WTC11 (cell line): Measurements from ENCODE around the gene TSEN15. TPM values are rescaled to one million over a fixed set of nuclear protein-coding genes. Genes with fewer than 3 reads are reported as not detected.

Experiments used
- ATAC-seq: fragments of 200-7000 bp; cut with Tn5 transposase; 2 replicates; pipeline ENCODE4 v1.10.0; 2021; ENCODE audit warnings: mild to moderate bottlenecking, moderate library complexity
- CTCF ChIA-PET: fragments of 300-600 bp; sonication (Branson Sonifier 250); formaldehyde crosslinking; loops from one replicate; lab custom pipeline; 2021; ENCODE audit warnings: antibody characterized with exemption; lab: Charles Lee
- POLR2A ChIA-PET: fragments of 350-600 bp; sonication (Branson Sonifier 250); formaldehyde crosslinking; loops from one replicate; lab custom pipeline; 2021; ENCODE audit warnings: antibody characterized with exemption; lab: Charles Lee
- DNase-seq: peaks from one replicate; pipeline ENCODE4 v3.0.0; 2021; ENCODE audit warnings: low spot score
- H3K27ac Mint-ChIP-seq: 2 replicates; pipeline ENCODE4 v1.8.0; 2021; ENCODE audit warnings: mixed read lengths
- H3K27me3 Mint-ChIP-seq: 2 replicates; pipeline ENCODE4 v1.8.0; 2021; ENCODE audit warnings: low read depth, mild to moderate bottlenecking, moderate library complexity, mixed read lengths
- H3K36me3 Mint-ChIP-seq: 2 replicates; pipeline ENCODE4 v1.8.0; 2021; ENCODE audit warnings: mixed read lengths
- H3K4me1 Mint-ChIP-seq: 2 replicates; pipeline ENCODE4 v1.8.0; 2022; ENCODE audit warnings: mixed read lengths
- H3K4me3 Mint-ChIP-seq: 2 replicates; pipeline ENCODE4 v1.8.0; 2021; ENCODE audit warnings: mild to moderate bottlenecking, moderate library complexity, mixed read lengths
- H3K9me3 Mint-ChIP-seq: 2 replicates; pipeline ENCODE4 v1.8.0; 2021; ENCODE audit warnings: mixed read lengths
- AFF4 ChIP-seq: sonication (generic); formaldehyde crosslinking; IDR thresholded peaks from 2 replicates; pipeline ENCODE4 v1.8.1; 2023; ENCODE audit warnings: mild to moderate bottlenecking, missing genetic modification reagents, borderline replicate concordance
- E2F4 ChIP-seq: sonication (generic); formaldehyde crosslinking; IDR thresholded peaks from 2 replicates; pipeline ENCODE4 v1.8.1; 2022; ENCODE audit warnings: low read depth, mild to moderate bottlenecking, moderate library complexity, missing genetic modification reagents, borderline replicate concordance
- ELF4 ChIP-seq: sonication (generic); formaldehyde crosslinking; IDR thresholded peaks from 2 replicates; pipeline ENCODE4 v1.8.1; 2022; ENCODE audit warnings: low read depth, mild to moderate bottlenecking, moderate library complexity, missing genetic modification reagents
- ESRRA ChIP-seq: sonication (generic); formaldehyde crosslinking; IDR thresholded peaks from 2 replicates; pipeline ENCODE4 v1.8.1; 2022; ENCODE audit warnings: mild to moderate bottlenecking, missing genetic modification reagents, borderline replicate concordance
- FOXJ3 ChIP-seq: sonication (generic); formaldehyde crosslinking; IDR thresholded peaks from 2 replicates; pipeline ENCODE4 v1.9.0; 2021; ENCODE audit warnings: missing genetic modification reagents, mild to moderate bottlenecking, borderline replicate concordance
- FOXP4 ChIP-seq: sonication (generic); formaldehyde crosslinking; IDR thresholded peaks from 2 replicates; pipeline ENCODE4 v1.8.0; 2022; ENCODE audit warnings: mild to moderate bottlenecking, missing genetic modification reagents
- HMGA2 ChIP-seq: fragments of 250-450 bp; sonication (Bioruptor Pico); IDR thresholded peaks from 2 replicates; pipeline ENCODE4 v1.4.0; 2021; ENCODE audit warnings: mild to moderate bottlenecking, moderate library complexity
- IRF2 ChIP-seq: sonication (generic); formaldehyde crosslinking; IDR thresholded peaks from 2 replicates; pipeline ENCODE4 v1.8.0; 2022; ENCODE audit warnings: low read depth, missing genetic modification reagents, borderline replicate concordance
- JUN ChIP-seq: sonication (generic); formaldehyde crosslinking; IDR thresholded peaks from 2 replicates; pipeline ENCODE4 v1.8.0; 2023; ENCODE audit warnings: mild to moderate bottlenecking, missing genetic modification reagents
- MLX ChIP-seq: sonication (generic); formaldehyde crosslinking; IDR thresholded peaks from 2 replicates; pipeline ENCODE4 v1.8.1; 2023; ENCODE audit warnings: mild to moderate bottlenecking, missing genetic modification reagents, moderate library complexity
- MXD4 ChIP-seq: fragments of 250-450 bp; sonication (Bioruptor Pico); IDR thresholded peaks from 2 replicates; pipeline ENCODE4 v1.8.0; 2021; ENCODE audit warnings: mild to moderate bottlenecking, moderate library complexity, borderline replicate concordance
- MYBL2 ChIP-seq: sonication (generic); formaldehyde crosslinking; IDR thresholded peaks from 2 replicates; pipeline ENCODE4 v1.8.1; 2023; ENCODE audit warnings: mild to moderate bottlenecking, moderate library complexity, missing genetic modification reagents
- NFATC4 ChIP-seq: fragments of 250-450 bp; sonication (Bioruptor Pico); IDR thresholded peaks from 2 replicates; pipeline ENCODE4 v1.9.0; 2021; ENCODE audit warnings: mild to moderate bottlenecking
- NR3C1 ChIP-seq: sonication (generic); formaldehyde crosslinking; conservative IDR thresholded peaks from 2 replicates; pipeline ENCODE4 v1.8.1; 2023; ENCODE audit warnings: low read depth, mild to moderate bottlenecking, missing genetic modification reagents
- PREB ChIP-seq: sonication (generic); formaldehyde crosslinking; IDR thresholded peaks from 2 replicates; pipeline ENCODE4 v1.8.1; 2022; ENCODE audit warnings: mild to moderate bottlenecking, missing genetic modification reagents, moderate library complexity, borderline replicate concordance
- RORB ChIP-seq: fragments of 250-450 bp; sonication (Bioruptor Pico); IDR thresholded peaks from 2 replicates; pipeline ENCODE4 v1.9.0; 2021; ENCODE audit warnings: mild to moderate bottlenecking
- SP1 ChIP-seq: sonication (generic); formaldehyde crosslinking; conservative IDR thresholded peaks from 2 replicates; pipeline ENCODE4 v1.8.1; 2022; ENCODE audit warnings: missing genetic modification reagents
- TP53 ChIP-seq: sonication (generic); formaldehyde crosslinking; IDR thresholded peaks from 2 replicates; pipeline ENCODE4 v1.8.1; 2023; ENCODE audit warnings: mild to moderate bottlenecking, missing genetic modification reagents
- USF2 ChIP-seq: sonication (generic); formaldehyde crosslinking; IDR thresholded peaks from 2 replicates; pipeline ENCODE4 v1.8.1; 2023; ENCODE audit warnings: mild to moderate bottlenecking, missing genetic modification reagents, moderate library complexity
- ZNF138 ChIP-seq: sonication (generic); formaldehyde crosslinking; conservative IDR thresholded peaks from 2 replicates; pipeline ENCODE4 v1.8.1; 2022; ENCODE audit warnings: mild to moderate bottlenecking, moderate library complexity, missing genetic modification reagents
- ZNF317 ChIP-seq: sonication (generic); formaldehyde crosslinking; IDR thresholded peaks from 2 replicates; pipeline ENCODE4 v1.8.1; 2023; ENCODE audit warnings: low read depth, mild to moderate bottlenecking, moderate library complexity, missing genetic modification reagents, borderline replicate concordance
- ZNF671 ChIP-seq: fragments of 250-450 bp; sonication (Bioruptor Pico); IDR thresholded peaks from 2 replicates; pipeline ENCODE4 v1.8.0; 2021; ENCODE audit warnings: mild to moderate bottlenecking
- ZSCAN18 ChIP-seq: fragments of 250-450 bp; sonication (Bioruptor Pico); IDR thresholded peaks from 2 replicates; pipeline ENCODE4 v2.1.2; 2022; ENCODE audit warnings: mild to moderate bottlenecking, moderate library complexity
- total RNA-seq: library from RNA; stranded (reverse); gene quantifications from 3 replicates; pipeline ENCODE4 v1.2.3, GENCODE V29; 2021

The TSEN15 gene
- total RNA-seq, 1 experiment from 2014 or later: 23.8 TPM

GRCh38 chr1:184052194-184052559 is 647 bp downstream of the TSEN15 start (continued):
- no peak for TF ChIP-seq ZSCAN18
- no peak for TF ChIP-seq IRF2 (CRISPR knock-in tag)
- no peak for TF ChIP-seq FOXJ3 (CRISPR knock-in tag)
- TF ChIP-seq FOXP4 (CRISPR knock-in tag): no peak
- TF ChIP-seq RORB (CRISPR knock-in tag): no peak
- no peak for TF ChIP-seq MLX (CRISPR knock-in tag)
- no peak for TF ChIP-seq ZNF138 (CRISPR knock-in tag)

- POLR2A ChIA-PET: no interaction called here
- no peak for ATAC-seq
These were observed 1.2 kb downstream of the TSEN15 start for GRCh38 chr1:184052750-184053149.

GRCh38 chr1:184053881-184054280 is 2.4 kb downstream of the TSEN15 start:
- no peak for ATAC-seq
- no peak for DNase-seq
- TF ChIP-seq E2F4 (CRISPR knock-in tag) (no peak), IRF2 (CRISPR knock-in tag) (no peak), ESRRA (CRISPR knock-in tag) (no peak), PREB (CRISPR knock-in tag) (no peak), SP1 (CRISPR knock-in tag) (no peak), ZNF138 (CRISPR knock-in tag) (no peak), NR3C1 (CRISPR knock-in tag) (no peak), ZNF317 (no peak), TP53 (CRISPR knock-in tag) (no peak), AFF4 (no peak), ZNF671 (CRISPR knock-in tag) (no peak), ELF4 (CRISPR knock-in tag) (no peak), JUN (no peak), NFATC4 (CRISPR knock-in tag) (no peak), MXD4 (CRISPR knock-in tag) (no peak), HMGA2 (CRISPR knock-in tag) (no peak), USF2 (CRISPR knock-in tag) (no peak)
- TF ChIP-seq, all 79 proteins: peak for 0
- H3K27ac Mint-ChIP-seq: no peak overlapping the region
- H3K4me1 Mint-ChIP-seq: peaks cover 44% of the 10 kb centered on the region
- CTCF ChIA-PET: no interaction called here
- peaks cover 5% of the 10 kb centered on the region; the same call in 1 of the 2 replicates for H3K27me3 Mint-ChIP-seq
- no peak overlapping the region for H3K4me3 Mint-ChIP-seq
- no peaks in the 10 kb centered on the region; the same call in 1 of the 2 replicates for H3K9me3 Mint-ChIP-seq
- H3K36me3 Mint-ChIP-seq: peaks cover 15% of the 10 kb centered on the region
- POLR2A ChIA-PET: no interaction called here

More at GRCh38 chr1:184052750-184053149, 1.2 kb downstream of the TSEN15 start:
- Mint-ChIP-seq H3K4me3 (peak overlapping the region; percentile 97), H3K36me3 (peaks cover 14% of the 10 kb centered on the region), H3K27ac (no peak overlapping the region), H3K9me3 (no peaks in the 10 kb centered on the region; the same call in 1 of the 2 replicates), H3K4me1 (peaks cover 55% of the 10 kb centered on the region), H3K27me3 (peaks cover 5% of the 10 kb centered on the region; the same call in 1 of the 2 replicates)
- no peak for TF ChIP-seq MYBL2 (CRISPR knock-in tag)
- CTCF ChIA-PET: no interaction called here
- DNase-seq: no peak
